IPS-18a (cell line): ENCODE data around the gene EGFL6.
"Not testable (repeated sequence)": the region's sequence is repeated elsewhere in the genome, so short reads cannot be mapped to it uniquely, and the experiment has no call there.

Experiments
- H3K27ac ChIP-seq: one replicate; pipeline ENCODE4 v1.5.1; 2013; ENCODE audit warnings: low read length
- H3K27me3 ChIP-seq: one replicate; pipeline ENCODE4 v1.6.1; 2013; ENCODE audit warnings: mild to moderate bottlenecking, low read length; ENCODE audit not compliant: control insufficient read depth, insufficient read depth
- H3K36me3 ChIP-seq: one replicate; pipeline ENCODE4 v1.6.1; 2013; ENCODE audit warnings: low read depth, low read length; ENCODE audit not compliant: control insufficient read depth
- H3K4me1 ChIP-seq: one replicate; pipeline ENCODE4 v1.6.1; 2013; ENCODE audit warnings: low read depth, low read length; ENCODE audit not compliant: control insufficient read depth
- H3K4me3 ChIP-seq: one replicate; pipeline ENCODE4 v1.5.1; 2013; ENCODE audit warnings: low read length
- H3K9ac ChIP-seq: one replicate; pipeline ENCODE4 v1.6.1; 2013; ENCODE audit warnings: mild to moderate bottlenecking, low read length, moderate library complexity
- H3K9me3 ChIP-seq: one replicate; pipeline ENCODE4 v1.6.1; 2013; ENCODE audit warnings: low read depth, low read length; ENCODE audit not compliant: control insufficient read depth

EGFL6 gene

GRCh38 chrX:13641684-13642083 lies 72.3 kb downstream of the EGFL6 start:
- H3K9ac ChIP-seq, H3K36me3 ChIP-seq, H3K4me1 ChIP-seq, H3K4me3 ChIP-seq, H3K27ac ChIP-seq, H3K27me3 ChIP-seq, H3K9me3 ChIP-seq: not testable (repeated sequence)

- Histone ChIP-seq H3K4me1 (peaks cover 6% of the 10 kb centered on the region), H3K27ac (no peak overlapping the region), H3K9me3 (no peaks in the 10 kb centered on the region), H3K4me3 (no peak overlapping the region), H3K36me3 (no peaks in the 10 kb centered on the region), H3K27me3 (no peaks in the 10 kb centered on the region), H3K9ac (no peak overlapping the region)
Measured at GRCh38 chrX:13645464-13646153, 76.2 kb downstream of the EGFL6 start.

- no peak overlapping the region for H3K27ac ChIP-seq
- H3K36me3 ChIP-seq, result no peaks in the 10 kb centered on the region
- H3K9me3 ChIP-seq, result no peaks in the 10 kb centered on the region
- no peak overlapping the region for H3K9ac ChIP-seq
- no peak overlapping the region for H3K4me3 ChIP-seq
- H3K4me1 ChIP-seq, result peaks cover 6% of the 10 kb centered on the region
- H3K27me3 ChIP-seq, result no peaks in the 10 kb centered on the region
Measured at GRCh38 chrX:13646154-13646549, 76.8 kb downstream of the EGFL6 start.

GRCh38 chrX:13647709-13648212 lies 78.4 kb downstream of the EGFL6 start:
- H3K4me3 ChIP-seq, result no peak overlapping the region
- no peak overlapping the region for H3K9ac ChIP-seq
- no peak overlapping the region for H3K27ac ChIP-seq
- H3K9me3 ChIP-seq, result no peaks in the 10 kb centered on the region
- no peaks in the 10 kb centered on the region for H3K36me3 ChIP-seq
- H3K27me3 ChIP-seq, result no peaks in the 10 kb centered on the region
- H3K4me1 ChIP-seq, result peaks cover 6% of the 10 kb centered on the region

- not testable (repeated sequence) for H3K4me3 ChIP-seq, H3K9ac ChIP-seq, H3K4me1 ChIP-seq, H3K27ac ChIP-seq, H3K9me3 ChIP-seq, H3K27me3 ChIP-seq, H3K36me3 ChIP-seq
Measured at GRCh38 chrX:13648336-13648735, 78.9 kb downstream of the EGFL6 start.

GRCh38 chrX:13649838-13650237 lies 80.4 kb downstream of the EGFL6 start:
- Histone ChIP-seq H3K9ac (no peak overlapping the region), H3K4me1 (peaks cover 6% of the 10 kb centered on the region), H3K36me3 (no peaks in the 10 kb centered on the region), H3K9me3 (no peaks in the 10 kb centered on the region), H3K27ac (no peak overlapping the region), H3K4me3 (no peak overlapping the region), H3K27me3 (no peaks in the 10 kb centered on the region)

GRCh38 chrX:13650318-13650717 lies 80.9 kb downstream of the EGFL6 start:
- no peak overlapping the region for H3K9ac ChIP-seq
- no peak overlapping the region for H3K27ac ChIP-seq
- no peak overlapping the region for H3K4me3 ChIP-seq
- peaks cover 6% of the 10 kb centered on the region for H3K4me1 ChIP-seq
- no peaks in the 10 kb centered on the region for H3K9me3 ChIP-seq
- H3K36me3 ChIP-seq, result no peaks in the 10 kb centered on the region
- no peaks in the 10 kb centered on the region for H3K27me3 ChIP-seq

- Histone ChIP-seq H3K4me3 (no peak overlapping the region), H3K9ac (no peak overlapping the region), H3K9me3 (no peaks in the 10 kb centered on the region), H3K27ac (no peak overlapping the region), H3K4me1 (no peaks in the 10 kb centered on the region), H3K36me3 (peaks cover 6% of the 10 kb centered on the region), H3K27me3 (no peaks in the 10 kb centered on the region)
Measured at GRCh38 chrX:13651150-13651549, 81.7 kb downstream of the EGFL6 start.

GRCh38 chrX:13652287-13652793 lies 82.9 kb downstream of the EGFL6 start:
- Histone ChIP-seq H3K27ac (no peak overlapping the region), H3K36me3 (peaks cover 9% of the 10 kb centered on the region), H3K9me3 (no peaks in the 10 kb centered on the region), H3K4me3 (peak overlapping the region; percentile 93), H3K9ac (peak overlapping the region; percentile 53), H3K4me1 (no peaks in the 10 kb centered on the region), H3K27me3 (no peaks in the 10 kb centered on the region)

- peak within 1 kb of the TSS; percentile 93 for H3K4me3 ChIP-seq
- no peaks in the 10 kb centered on the region for H3K4me1 ChIP-seq
- peak within 1 kb of the TSS; percentile 42 for H3K27ac ChIP-seq
- H3K36me3 ChIP-seq, result peaks cover 9% of the 10 kb centered on the region
- no peaks in the 10 kb centered on the region for H3K9me3 ChIP-seq
- H3K27me3 ChIP-seq, result no peaks in the 10 kb centered on the region
- H3K9ac ChIP-seq, result peak within 1 kb of the TSS; percentile 53
Measured at GRCh38 chrX:13652850-13653693, 83.7 kb downstream of the EGFL6 start, which contains the start of gene TCEANC. Gene TCEANC, plus strand, starts transcription at chrX:13653141. Its CDS starts 9,368 bp downstream, at chrX:13662509.

GRCh38 chrX:13654116-13654515 lies 84.7 kb downstream of the EGFL6 start:
- Histone ChIP-seq H3K4me1 (peaks cover 4% of the 10 kb centered on the region), H3K9me3 (no peaks in the 10 kb centered on the region), H3K27me3 (no peaks in the 10 kb centered on the region), H3K9ac (peak overlapping the region; percentile 53), H3K36me3 (peaks cover 9% of the 10 kb centered on the region), H3K4me3 (peak overlapping the region; percentile 93), H3K27ac (no peak overlapping the region)
